Measurements from ENCODE around the gene CCDC24.

DNA sequence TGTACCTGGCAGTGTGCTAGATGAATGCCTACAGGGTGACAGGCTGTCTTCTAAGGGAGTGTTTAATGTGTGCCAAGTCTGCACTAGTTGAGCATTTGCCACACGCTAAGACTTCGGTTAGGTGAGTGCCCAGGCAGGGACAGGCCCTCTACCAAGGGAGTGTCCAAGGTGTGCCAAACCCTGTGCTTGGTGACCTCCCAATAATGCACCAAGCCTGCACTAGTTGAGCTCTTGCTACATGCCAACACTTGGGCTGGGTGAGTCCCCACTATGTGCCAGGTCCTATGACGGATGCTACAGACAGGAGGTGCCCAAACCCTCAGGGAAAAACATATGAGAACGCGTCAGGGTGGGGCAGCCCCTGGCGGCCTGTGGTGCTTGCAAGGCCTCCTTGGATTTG lies 29.1 kb downstream of the CCDC24 start:
- TF ChIP-seq, protein P1, sequence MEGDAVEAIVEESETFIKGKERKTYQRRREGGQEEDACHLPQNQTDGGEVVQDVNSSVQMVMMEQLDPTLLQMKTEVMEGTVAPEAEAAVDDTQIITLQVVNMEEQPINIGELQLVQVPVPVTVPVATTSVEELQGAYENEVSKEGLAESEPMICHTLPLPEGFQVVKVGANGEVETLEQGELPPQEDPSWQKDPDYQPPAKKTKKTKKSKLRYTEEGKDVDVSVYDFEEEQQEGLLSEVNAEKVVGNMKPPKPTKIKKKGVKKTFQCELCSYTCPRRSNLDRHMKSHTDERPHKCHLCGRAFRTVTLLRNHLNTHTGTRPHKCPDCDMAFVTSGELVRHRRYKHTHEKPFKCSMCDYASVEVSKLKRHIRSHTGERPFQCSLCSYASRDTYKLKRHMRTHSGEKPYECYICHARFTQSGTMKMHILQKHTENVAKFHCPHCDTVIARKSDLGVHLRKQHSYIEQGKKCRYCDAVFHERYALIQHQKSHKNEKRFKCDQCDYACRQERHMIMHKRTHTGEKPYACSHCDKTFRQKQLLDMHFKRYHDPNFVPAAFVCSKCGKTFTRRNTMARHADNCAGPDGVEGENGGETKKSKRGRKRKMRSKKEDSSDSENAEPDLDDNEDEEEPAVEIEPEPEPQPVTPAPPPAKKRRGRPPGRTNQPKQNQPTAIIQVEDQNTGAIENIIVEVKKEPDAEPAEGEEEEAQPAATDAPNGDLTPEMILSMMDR (IDR thresholded peaks at IDR 0.05) = no peak
- no peak for TF ChIP-seq POLR2A (IDR thresholded peaks at IDR 0.05)

Measured in Peyer's patch (tissue), 4 donors.